ENCODE measurements around the gene IMMT. TPM values are rescaled to one million over a fixed set of nuclear protein-coding genes. Genes with fewer than 3 reads are reported as not detected.

Gene IMMT
- total RNA-seq, 1 donor from 2014 or later: 99.4 TPM

GRCh38 chr2:86231680-86232372 is 36.6 kb upstream of the IMMT start:
- H3K36me3 Mint-ChIP-seq (ENCODE audit: low read depth, unreplicated experiment): no peaks in the 10 kb centered on the region
- no peak overlapping the region for H3K4me3 Mint-ChIP-seq (ENCODE audit: unreplicated experiment)
- no peak for TF ChIP-seq EZH2 (IDR thresholded peaks at IDR 0.05; ENCODE audit: insufficient read depth, low read length)
- no peak for TF ChIP-seq CTCF (IDR thresholded peaks at IDR 0.05; ENCODE audit: insufficient read depth, low read depth, low read length)
- Histone ChIP-seq H4K20me1 (ENCODE audit: insufficient read depth, low read length) (no peaks in the 10 kb centered on the region), H3K27ac (ENCODE audit: low read depth, low read length) (no peak overlapping the region), H3K27me3 (ENCODE audit: insufficient read depth, low read length) (no peaks in the 10 kb centered on the region), H3K4me1 (ENCODE audit: insufficient read depth, low read length) (no peaks in the 10 kb centered on the region), H2AFZ (ENCODE audit: low read depth, low read length) (no peak overlapping the region), H3K9ac (ENCODE audit: low read length) (no peak overlapping the region), H3K4me3 (ENCODE audit: insufficient read depth, low read depth, low read length) (no peak overlapping the region), H3K9me3 (ENCODE audit: insufficient read depth, low read depth, low read length) (no peaks in the 10 kb centered on the region), H3K36me3 (ENCODE audit: insufficient read depth, low read length) (no peaks in the 10 kb centered on the region), H3K79me2 (ENCODE audit: insufficient read depth, low read length) (no peaks in the 10 kb centered on the region), H3K4me2 (ENCODE audit: low read length) (no peak overlapping the region)
- no peaks in the 10 kb centered on the region for H3K9me3 Mint-ChIP-seq (ENCODE audit: unreplicated experiment)
- peaks cover 5% of the 10 kb centered on the region for H3K4me1 Mint-ChIP-seq (ENCODE audit: low read depth, unreplicated experiment)
- DNase-seq (ENCODE audit: low read depth) (no peak), FAIRE-seq (no peak)
- H3K27ac Mint-ChIP-seq (ENCODE audit: unreplicated experiment): no peak overlapping the region
- H3K27me3 Mint-ChIP-seq (ENCODE audit: low read depth, unreplicated experiment): peaks cover 6% of the 10 kb centered on the region

- peaks cover 5% of the 10 kb centered on the region for H3K4me1 Mint-ChIP-seq (ENCODE audit: low read depth, unreplicated experiment)
- no peak overlapping the region for H2AFZ ChIP-seq (ENCODE audit: low read depth, low read length)
- FAIRE-seq: no peak
Observed at GRCh38 chr2:86230961-86231360, 35.7 kb upstream of the IMMT start.

More at GRCh38 chr2:86230961-86231360, 35.7 kb upstream of the IMMT start:
- Histone ChIP-seq H3K27ac (ENCODE audit: low read depth, low read length) (no peak overlapping the region), H4K20me1 (ENCODE audit: insufficient read depth, low read length) (no peaks in the 10 kb centered on the region), H3K36me3 (ENCODE audit: insufficient read depth, low read length) (no peaks in the 10 kb centered on the region), H3K27me3 (ENCODE audit: insufficient read depth, low read length) (no peaks in the 10 kb centered on the region), H3K9ac (ENCODE audit: low read length) (no peak overlapping the region), H3K4me2 (ENCODE audit: low read length) (no peak overlapping the region), H3K79me2 (ENCODE audit: insufficient read depth, low read length) (no peaks in the 10 kb centered on the region), H3K4me3 (ENCODE audit: insufficient read depth, low read depth, low read length) (no peak overlapping the region), H3K9me3 (ENCODE audit: insufficient read depth, low read depth, low read length) (no peaks in the 10 kb centered on the region), H3K4me1 (ENCODE audit: insufficient read depth, low read length) (no peaks in the 10 kb centered on the region)
- TF ChIP-seq CTCF (IDR thresholded peaks at IDR 0.05; ENCODE audit: insufficient read depth, low read depth, low read length): no peak
- TF ChIP-seq EZH2 (IDR thresholded peaks at IDR 0.05; ENCODE audit: insufficient read depth, low read length): no peak
- DNase-seq (ENCODE audit: low read depth): no peak
- Mint-ChIP-seq H3K27me3 (ENCODE audit: low read depth, unreplicated experiment) (peaks cover 6% of the 10 kb centered on the region), H3K36me3 (ENCODE audit: low read depth, unreplicated experiment) (no peaks in the 10 kb centered on the region), H3K4me3 (ENCODE audit: unreplicated experiment) (no peak overlapping the region), H3K9me3 (ENCODE audit: unreplicated experiment) (no peaks in the 10 kb centered on the region), H3K27ac (ENCODE audit: unreplicated experiment) (no peak overlapping the region)

Measured in astrocyte (in vitro differentiated cells and primary cell).